NCI-H524 treated with DMSO at 0.1 percent for 48 hours (cell line): ENCODE measurements around the gene COG5.
"Not testable (repeated sequence)": the region's sequence is repeated elsewhere in the genome, so short reads cannot be mapped to it uniquely, and the experiment has no call there.

Source experiments
- DNase-seq: peaks from one replicate; lab custom pipeline; 2025; lab: John Stamatoyannopoulos, UW

Gene COG5

DNA sequence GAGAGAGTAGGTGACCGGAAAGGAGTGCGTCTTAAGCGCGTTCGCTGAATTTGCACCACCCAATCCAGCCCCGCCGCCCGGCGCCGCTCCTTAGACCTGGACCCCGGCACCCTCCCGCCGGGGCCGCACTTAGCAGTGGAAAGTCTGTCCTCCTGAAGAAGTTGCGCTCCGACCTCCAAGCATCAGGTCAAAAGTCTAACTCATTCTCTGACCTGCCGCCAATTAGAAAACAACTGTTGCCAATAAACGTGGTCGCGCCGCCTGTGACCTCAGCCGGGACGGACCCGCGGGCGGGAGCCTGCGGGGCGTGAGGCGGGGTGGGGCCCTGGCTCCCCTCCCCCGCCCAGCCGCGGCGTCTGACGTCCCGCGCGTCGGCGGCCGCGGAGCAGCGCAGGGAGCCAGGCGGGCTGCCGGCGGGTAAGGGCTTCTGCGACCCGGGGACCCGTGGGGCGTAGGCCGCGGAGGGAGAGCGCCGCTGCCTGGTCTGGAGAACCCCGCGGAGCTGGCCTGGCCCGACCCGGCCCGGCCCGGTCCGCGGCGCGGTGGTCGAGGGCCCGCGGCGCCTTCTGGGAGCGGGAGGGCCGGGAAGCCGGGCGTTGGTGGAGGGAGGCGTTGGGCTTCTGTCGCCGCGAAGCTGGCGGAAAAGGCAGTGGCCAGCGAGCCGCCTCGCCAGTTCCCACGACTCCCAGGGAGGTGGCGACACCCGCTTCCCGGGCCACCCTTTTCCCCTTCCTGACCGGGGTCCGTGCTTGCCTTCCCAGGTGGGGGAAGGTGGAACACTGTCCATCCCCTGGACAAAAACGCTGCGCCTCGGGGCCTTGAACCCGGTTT, 16.4 kb upstream of the COG5 start, which contains the start of gene BCAP29:
Gene BCAP29, plus strand, starts transcription at position 362 of the 831 bp plus-strand sequence. CDS start 527 bp downstream, outside the sequence.
- DNase-seq, result no peak

DNA sequence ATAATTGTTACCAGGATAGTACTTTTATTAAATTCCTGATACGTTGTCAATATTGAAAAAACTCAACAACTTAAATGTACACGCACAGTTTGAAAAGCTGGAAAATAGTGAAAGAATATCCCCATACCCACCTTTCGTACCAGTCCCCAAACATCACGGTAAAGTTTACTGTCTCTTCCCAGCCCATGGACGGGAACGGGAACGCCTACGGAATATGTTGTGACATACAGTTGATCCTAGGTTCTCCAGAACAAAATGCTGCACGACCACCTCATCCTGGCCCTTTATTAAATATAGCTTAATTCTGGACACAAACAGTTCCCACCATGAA, 15.8 kb upstream of the COG5 start:
- DNase-seq, result no peak

DNA sequence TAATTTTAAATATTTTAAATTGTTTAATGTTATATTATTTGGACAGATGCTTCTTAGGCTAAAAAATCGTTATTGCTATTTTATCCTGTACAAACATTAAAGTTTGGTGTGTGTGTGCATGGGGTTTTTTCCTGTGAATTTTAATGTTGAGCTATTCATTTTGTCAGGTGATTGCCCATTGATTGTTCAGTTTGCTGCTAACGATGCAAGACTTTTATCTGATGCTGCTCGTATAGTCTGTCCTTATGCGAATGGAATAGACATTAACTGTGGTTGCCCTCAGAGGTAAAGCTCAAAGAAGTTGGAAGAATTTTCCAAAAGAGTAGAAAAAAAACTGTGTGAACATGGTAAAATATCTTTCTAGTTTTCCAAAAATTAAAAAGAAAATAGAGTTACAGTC, 9.8 kb upstream of the COG5 start:
- DNase-seq, result no peak

DNA sequence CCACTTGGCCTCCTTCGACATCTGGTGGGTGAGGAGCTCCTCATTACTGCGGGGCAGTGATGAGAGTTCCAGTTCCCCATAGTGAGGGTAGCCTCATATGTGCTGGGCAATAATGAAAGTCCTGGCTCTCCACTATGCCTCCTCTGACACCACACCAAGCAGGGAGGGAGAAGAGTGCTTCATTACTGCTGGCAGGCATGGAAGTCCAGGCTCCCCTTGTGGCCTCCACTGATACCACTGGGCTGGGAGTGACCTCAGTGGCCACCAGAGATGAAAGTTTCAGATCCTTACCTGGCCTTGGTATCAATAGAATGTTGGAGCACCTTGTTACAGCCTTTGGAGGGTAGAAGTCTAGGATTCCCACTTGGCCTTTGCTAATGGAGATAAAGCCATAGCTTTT, 6.6 kb upstream of the COG5 start:
- DNase-seq, result no peak

DNA sequence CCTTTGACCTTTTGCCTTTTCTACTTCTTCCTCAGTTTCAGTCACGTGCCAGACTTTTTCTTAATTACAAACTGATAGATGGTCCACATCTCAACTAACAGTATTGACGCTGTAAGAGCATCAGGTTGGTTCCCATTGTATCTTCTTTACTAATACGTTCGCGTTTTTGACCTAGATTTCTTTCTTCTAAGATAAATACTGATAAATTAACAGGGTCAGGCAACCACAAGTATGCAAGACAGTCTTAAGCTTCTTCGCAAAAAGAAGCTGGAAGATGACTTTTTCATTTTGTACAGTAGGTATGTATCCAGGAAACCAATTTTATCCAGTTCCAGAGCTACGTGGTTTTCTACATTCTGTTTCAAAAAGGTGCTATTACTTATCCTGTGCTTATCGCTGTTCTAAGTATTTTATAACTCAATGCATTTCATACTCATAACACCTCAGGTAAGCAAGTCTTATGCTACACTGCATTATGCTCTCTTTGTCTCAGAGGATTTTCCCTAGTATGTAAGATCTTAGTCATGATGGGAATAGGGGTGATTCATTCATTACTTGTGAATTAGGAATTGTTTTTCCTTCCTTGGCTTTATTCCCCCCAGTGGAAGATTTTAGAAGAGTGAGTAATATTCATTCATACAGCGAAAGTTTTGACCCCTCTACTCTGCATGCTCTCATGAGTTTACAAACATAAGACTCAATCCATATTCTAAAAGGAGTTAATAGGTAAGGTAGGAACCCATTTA, 1.0 kb upstream of the COG5 start:
- no peak for DNase-seq

DNA sequence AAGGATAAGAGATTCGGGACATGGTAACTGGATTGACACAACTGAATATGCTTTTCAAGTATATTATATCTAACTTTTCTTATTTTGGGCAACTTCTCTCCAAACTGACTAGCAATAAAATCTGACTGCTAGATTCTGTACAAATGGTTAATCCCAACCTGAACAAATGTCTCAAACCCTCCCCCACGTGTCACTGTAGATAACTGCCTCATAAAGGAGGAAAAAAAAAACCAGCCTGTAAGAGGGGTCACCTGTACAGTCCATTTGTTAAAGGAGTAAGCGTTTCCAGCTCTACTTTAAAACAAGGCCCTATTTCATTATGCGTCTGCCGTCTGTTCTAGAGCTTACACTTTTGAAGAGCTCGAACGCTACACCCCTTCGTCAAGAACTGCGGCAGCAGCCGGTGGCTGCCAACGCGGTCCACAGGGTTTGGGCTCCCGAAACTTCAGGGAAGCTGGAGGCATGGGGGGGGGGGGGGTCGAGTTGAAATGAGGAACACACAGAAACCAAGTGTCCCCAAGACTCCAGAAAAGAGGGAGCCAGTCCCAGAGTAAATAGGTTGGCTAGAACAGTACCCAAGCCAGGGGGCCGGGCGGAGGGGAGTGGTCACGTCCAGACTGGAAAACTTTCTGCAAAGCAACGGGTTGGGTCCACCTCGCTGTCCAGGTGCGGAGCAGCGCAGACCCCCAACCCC, 492 bp downstream of the COG5 start:
- no peak for DNase-seq

DNA sequence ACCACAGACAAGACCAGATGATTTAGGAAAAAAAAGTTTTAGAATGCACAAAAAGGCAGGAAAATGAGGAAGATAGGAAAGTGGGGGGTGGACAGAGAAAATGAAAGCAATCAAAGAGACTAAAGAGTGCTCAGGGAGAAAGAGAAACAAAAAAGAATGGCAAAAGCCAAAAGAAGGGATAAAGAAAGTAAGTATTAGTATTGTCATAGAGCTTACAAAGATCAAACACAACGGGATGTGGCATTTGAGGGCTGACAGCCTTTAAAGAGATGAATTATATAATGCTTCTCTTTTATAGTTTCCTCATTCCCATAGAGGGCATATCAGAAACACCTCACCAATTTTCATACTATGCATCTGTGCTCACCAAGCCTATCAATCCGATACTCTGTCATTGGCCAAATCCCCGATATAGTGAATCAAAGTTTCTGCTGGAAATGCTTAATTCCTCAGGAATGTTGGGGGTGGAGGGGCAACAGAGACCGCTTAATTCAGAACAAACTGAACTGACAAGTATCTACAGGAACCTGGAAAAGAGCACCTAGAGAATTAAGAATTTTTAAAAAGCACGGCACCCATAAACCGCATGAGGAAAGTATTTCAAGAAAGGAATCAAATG, 2.7 kb downstream of the COG5 start:
- DNase-seq, result no peak

DNA sequence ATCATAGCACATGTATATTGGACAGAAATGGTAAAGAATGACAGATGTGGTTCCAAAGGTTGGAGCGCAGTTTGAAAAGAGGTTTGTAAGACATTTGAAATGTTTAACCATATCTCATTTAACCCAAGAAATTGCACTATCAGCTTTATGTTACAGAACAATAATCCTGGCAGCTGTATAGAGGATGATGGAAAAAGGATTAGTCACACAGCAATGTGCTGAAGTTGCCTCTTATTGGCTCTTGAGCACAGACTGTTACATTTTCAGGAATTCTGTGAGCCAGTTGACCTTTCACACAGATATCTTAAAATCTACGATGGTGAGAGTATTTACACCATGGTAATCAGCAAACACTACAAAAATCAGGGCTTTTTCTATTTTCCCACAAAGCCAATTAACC, 3.9 kb downstream of the COG5 start:
- no peak for DNase-seq

DNA sequence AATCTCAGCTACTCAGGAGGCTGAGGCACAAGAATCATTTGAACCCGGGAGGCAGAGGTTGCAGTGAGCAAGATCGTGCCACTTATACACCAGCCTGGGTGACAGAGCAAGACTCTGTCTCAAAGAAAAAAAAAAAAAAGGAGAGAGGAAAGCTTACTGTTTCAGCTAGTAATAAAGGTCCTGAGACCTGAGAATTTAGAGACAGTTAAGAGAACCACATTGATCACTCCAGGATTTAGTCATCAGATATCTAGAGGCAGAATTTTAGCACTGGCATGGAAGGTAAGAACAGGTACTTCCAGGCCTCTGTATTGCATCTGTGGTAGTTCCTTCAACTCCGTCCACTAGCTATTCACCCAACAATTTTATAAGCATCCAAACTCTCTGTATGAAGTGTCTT, 7.8 kb downstream of the COG5 start:
- DNase-seq, result no peak

DNA sequence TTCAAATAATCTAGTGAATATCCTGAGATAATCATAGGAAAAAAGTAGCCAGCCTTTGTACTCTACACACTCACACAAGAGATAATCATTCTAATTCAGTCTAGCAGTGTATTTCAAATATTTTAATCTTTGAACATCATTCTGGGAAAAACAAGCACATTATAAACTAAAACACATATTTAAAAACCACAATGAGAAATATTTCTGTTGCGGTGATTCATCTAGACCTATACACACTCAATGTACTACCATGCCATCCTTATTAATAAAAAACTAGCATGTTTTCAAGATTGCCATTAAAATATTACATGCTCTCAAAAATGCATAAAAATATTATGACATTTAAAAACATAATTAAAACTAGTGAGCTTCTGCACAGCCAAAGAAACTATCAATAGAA, 11.8 kb downstream of the COG5 start:
- no peak for DNase-seq

DNA sequence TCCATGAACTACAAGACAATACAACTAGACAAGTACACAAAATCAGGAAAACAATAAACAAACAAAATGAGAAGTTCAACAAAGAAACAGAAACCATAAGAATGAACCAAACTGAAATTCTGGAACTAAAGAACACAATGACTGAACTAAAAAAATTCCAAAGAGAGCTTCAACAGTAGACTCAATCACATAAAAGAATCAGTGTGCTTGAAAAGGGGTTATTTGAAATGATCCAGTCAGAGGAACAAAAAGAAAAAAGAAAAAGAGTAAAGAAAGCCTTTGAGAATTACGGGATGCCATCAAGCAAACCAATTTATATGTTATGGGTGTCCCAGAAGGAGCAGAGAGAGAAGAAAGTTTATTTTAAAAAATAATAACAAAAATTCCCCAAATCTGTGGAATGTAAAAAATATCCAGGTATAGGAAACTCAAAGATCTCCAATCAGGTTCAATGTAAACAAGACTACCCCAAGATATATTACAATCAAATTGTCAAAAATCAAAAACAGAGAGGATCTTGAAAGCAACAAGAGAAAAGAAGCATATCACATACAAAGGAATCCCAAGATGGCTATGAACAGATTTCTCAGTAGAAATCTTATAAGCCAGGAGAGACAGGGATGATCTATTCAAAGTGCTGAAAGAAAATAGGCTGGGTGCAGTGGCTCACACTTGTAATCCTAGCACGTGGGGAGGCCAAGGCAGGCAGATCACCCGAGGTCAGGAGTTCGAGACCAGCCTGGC, 18.7 kb downstream of the COG5 start:
- DNase-seq, result no peak

DNA sequence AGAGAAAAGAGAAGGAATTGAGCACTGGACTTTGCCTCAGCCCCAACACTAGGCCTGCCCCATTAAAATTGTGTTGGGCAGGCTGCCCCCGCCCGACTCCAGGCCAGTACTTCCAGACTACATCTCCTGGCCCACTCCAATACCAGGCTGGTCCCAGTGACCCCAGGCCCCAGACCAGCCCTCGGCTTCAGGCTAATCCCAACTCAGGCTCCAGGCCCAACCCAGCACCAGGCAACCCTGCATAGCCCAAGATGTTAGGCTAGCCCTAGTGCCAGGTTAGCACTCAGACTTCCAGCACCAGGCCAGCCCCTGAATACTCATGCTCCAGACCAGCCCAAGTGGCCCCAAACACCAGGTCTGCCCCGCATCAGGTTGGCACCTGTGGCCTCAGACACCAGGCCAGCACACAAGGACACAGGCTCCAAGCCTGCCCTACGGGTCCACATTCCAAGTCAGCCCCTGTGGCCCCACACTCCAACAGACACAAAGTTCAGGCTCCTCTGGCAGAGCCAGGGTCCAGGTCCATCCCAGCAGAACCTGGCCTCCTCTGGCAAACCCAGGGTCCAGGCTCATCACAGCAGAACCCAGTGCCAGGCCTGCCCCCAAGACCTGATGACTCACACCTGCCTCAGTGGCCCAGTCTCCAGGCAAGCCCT, 20.3 kb downstream of the COG5 start:
- DNase-seq, result no peak

DNA sequence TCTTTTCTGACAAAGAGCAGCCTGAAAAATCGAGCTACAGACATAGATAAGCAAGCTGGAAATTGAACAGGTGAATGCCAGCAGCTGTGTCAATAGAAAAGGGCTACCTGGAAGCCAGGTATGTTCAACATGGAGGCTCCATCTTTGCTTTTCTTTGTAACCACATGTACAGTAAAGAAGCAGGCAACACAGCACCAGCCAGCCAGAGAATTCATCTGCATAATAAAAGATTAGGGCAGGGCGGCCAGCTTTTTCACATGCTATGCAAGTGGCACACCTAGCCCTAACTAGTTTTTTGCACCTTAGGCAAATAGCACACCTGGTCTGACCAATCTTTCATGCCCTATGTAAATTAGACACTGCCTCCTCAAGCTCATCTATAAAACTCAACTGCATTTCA, 25.7 kb downstream of the COG5 start:
- DNase-seq, result no peak

DNA sequence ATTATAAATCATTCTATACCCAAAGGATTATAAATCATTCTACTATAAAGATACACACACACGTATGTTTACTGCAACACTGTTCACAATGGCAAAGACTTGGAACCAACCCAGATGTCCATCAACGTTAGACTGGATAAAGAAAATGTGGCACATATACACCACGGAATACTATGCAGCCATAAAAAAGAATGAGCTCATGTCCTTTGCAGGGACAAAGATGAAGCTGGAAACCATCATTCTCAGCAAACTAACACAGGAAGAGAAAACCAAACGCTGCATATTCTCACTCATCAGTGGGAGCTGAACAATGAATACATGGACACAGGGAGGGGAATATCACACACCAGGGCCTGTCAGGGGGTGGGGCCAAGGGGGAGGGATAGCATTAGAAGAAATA, 26.5 kb downstream of the COG5 start:
- not testable (repeated sequence) for DNase-seq

DNA sequence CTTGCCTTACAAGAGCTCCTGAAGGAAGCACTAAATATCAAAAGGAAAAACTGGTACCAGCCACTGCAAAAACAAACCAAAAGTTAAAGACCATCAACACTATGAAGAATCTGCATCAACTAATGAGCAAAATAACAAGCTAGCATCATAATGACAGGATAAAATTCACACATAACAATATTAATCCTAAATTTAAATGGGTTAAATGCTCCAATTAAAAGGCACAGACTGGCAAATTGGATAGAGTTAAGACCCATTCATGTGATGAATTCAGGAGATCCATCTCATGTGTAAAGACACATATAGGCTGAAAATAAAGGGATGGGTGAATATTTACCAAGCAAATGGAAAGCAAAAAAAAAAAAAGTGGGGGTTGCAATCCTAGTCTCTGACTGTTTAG, 29.6 kb downstream of the COG5 start:
- DNase-seq, result no peak

DNA sequence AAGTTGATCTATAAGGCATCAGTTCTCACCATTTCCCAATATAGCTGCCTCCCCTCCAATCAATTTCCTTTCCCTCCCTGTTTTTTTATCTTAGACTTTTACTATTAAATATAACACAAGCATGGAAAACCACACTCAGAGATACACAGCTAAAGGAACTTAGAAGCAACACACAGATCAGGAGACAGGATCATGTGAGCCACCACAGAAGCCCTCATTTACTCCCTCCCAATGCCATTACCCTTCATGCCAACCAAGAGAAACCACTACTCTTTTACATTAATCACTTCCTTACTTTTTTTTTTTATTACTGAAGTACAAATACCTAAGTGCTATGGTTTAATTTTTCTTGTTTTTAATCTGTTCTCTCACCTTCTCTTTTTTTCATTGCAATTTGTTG, 33.0 kb downstream of the COG5 start:
- DNase-seq, result no peak

DNA sequence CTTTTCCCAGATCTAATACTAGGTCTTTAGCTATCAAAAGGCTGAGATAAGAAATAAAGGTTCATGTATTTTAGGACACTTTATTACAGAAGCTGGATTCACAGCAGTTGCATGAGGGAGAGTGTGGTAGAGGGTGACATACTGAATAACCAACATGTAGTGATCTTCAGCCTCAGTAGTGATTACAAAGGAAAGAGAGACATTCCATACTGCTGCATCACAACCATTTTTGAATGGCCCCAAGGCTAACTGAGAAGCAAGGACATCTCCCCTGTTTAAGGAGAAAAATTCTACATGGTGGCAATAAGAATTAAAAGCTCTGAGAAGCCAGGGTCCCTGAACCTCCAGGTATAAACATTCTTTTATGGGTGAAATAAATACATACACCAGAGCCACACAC, 35.3 kb downstream of the COG5 start:
- DNase-seq, result no peak

DNA sequence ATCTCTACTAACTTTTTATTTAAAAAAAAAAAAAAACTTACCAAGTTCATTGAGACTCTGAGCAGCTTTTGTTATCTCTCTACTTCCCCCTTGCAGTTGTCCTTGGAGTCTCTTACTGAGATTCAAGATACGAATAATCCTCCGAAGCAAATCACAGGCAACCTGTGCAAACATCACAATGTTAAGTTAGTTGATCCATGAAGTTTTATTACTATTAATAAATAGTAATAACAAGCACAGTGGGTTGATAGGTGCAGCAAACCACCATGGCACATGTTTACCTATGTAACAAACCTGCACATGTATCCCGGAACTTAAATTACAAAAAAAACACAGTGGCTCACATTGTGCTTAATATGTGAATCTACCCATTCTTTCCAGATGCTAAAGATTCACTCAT, 36.5 kb downstream of the COG5 start:
- DNase-seq, result no peak

DNA sequence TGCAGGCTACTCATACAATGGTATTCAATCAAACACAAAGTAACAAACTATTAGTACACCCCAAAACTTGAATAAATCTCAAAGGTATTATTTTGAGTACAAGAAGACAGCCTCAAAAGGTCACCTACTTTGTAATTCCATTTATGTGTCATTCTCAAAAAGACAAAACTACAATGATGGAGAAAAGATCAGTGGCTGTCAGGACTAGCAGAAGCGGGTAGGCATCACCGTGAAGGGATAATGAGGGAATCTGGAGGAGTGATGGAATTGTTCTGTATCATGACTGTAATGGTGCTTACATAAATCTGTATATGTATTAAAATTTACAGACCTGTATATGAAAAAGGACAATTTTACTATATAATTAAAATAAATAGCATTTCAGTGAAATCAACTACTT, 37.0 kb downstream of the COG5 start:
- DNase-seq, result no peak

DNA sequence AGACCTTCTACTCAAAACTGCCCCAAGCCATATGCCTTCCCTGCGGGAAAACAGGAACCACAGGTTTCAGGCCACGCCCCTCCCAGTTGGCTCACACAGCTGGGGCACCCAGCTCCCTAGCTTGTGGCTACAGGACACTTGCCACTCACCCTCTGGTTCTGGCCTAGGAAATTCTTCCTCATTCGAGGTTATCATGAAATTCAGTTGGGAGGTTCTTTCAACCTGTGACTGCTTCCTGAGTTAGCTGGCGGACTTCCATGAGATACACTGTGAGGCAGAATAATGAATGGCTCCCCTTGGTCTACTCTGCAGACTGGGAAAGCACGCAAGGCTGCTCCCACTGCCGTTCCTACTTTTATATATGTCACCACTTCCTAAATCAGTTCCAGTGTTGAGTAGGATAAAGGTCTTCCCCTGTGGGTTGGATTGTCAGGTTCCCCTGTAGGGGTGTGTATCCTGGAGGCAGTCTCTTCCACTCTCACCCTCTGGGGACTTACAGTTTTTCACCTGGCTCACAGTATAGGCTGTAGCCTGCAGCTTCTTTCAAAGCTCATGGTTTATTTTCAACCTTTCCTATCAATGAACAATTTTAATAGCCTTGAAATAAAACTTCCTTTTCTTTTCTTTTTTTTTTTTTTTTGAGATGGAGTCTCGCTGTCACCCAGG, 56.9 kb downstream of the COG5 start:
- DNase-seq, result no peak
